GM12873 (cell line): ENCODE measurements around the gene DDI1.

ENCODE experiments used
- CTCF ChIP-seq: IDR thresholded peaks from 2 replicates; pipeline ENCODE4 v1.5.1; 2012; ENCODE audit warnings: low read depth, mild to moderate bottlenecking, moderate library complexity, low read length, control low read depth; ENCODE audit not compliant: insufficient read depth; ENCODE audit errors: missing control alignments

DDI1 gene

GRCh38 chr11:104041792-104042191 is 5.4 kb downstream of the DDI1 start:
- TF ChIP-seq CTCF = no peak

GRCh38 chr11:104043142-104043541 is 6.7 kb downstream of the DDI1 start:
- TF ChIP-seq CTCF = no peak

- TF ChIP-seq CTCF = no peak
Observed at GRCh38 chr11:104043678-104044239, 7.3 kb downstream of the DDI1 start.

GRCh38 chr11:104046331-104046730 is 9.9 kb downstream of the DDI1 start:
- no peak for TF ChIP-seq CTCF

GRCh38 chr11:104049116-104049515 is 12.7 kb downstream of the DDI1 start:
- TF ChIP-seq CTCF = no peak

GRCh38 chr11:104051778-104052177 is 15.3 kb downstream of the DDI1 start:
- no peak for TF ChIP-seq CTCF

- no peak for TF ChIP-seq CTCF
Observed at GRCh38 chr11:104053743-104054478, 17.5 kb downstream of the DDI1 start.
